ENCODE measurements around the gene CFAP74. TPM values are rescaled to one million over a fixed set of nuclear protein-coding genes. Genes with fewer than 3 reads are reported as not detected.
A peak's percentile ranks its signal among the peaks of the same experiment; 100 is the strongest.

The CFAP74 gene
- polyA plus RNA-seq, 2 of the 4 experiments (the other 2 are of a cell fraction): 0.03 to 0.04 TPM

GRCh38 chr1:2024451-2024850 lies 20.9 kb upstream of the CFAP74 start:
- no peak for FAIRE-seq
- no peak overlapping the region for H3K27ac ChIP-seq
- ChIA-PET POLR2A (no interaction called here), CTCF (interaction anchor here (1.0 kb wide), 1 partner anchor 20 kb away, joined by 4 read pairs; no protein-coding TSS in a partner anchor)
- WGBS (ENCODE audit: missing lambda C conversion rate): 90% methylated on average over 3 of the region's 10 CpGs
- TF ChIP-seq KDM5A (IDR thresholded peaks at IDR 0.05) (no peak), SMC3 (IDR thresholded peaks at IDR 0.05) (no peak), FOXS1 (CRISPR knock-in tag; IDR thresholded peaks at IDR 0.05) (no peak), JUN (IDR thresholded peaks at IDR 0.05) (no peak), MAX (IDR thresholded peaks at IDR 0.05) (no peak), ZFP36 (IDR thresholded peaks at IDR 0.05; ENCODE audit: borderline replicate concordance, partially characterized antibody) (no peak), ESRRA (IDR thresholded peaks at IDR 0.05; ENCODE audit: borderline replicate concordance, low read length) (no peak), RFX5 (IDR thresholded peaks at IDR 0.05) (no peak), PHF8 (IDR thresholded peaks at IDR 0.05; ENCODE audit: borderline replicate concordance, low read depth) (no peak), TP53 (CRISPR knock-in tag; IDR thresholded peaks at IDR 0.05) (no peak), NPAS2 (CRISPR knock-in tag; IDR thresholded peaks at IDR 0.05; ENCODE audit: borderline replicate concordance) (no peak), EHMT2 (IDR thresholded peaks at IDR 0.05; ENCODE audit: low read depth) (no peak), EP300 (IDR thresholded peaks at IDR 0.05) (no peak), RAD21 (conservative IDR thresholded peaks at IDR 0.05 in 1 of 2, IDR thresholded peaks at IDR 0.05 in 1 of 2) (no peak), MAZ (IDR thresholded peaks at IDR 0.05; ENCODE audit: borderline replicate concordance, low read depth, low read length) (no peak)
- no peaks in the 10 kb centered on the region for H3K4me1 ChIP-seq
- no peak for ATAC-seq
- no peak for DNase-seq (ENCODE audit: low read depth in 1 of 2, low spot score in 1 of 2)
- no peak overlapping the region for H3K4me3 ChIP-seq
- H3K9me3 ChIP-seq: no peaks in the 10 kb centered on the region
- no peak overlapping the region for H3K4me2 ChIP-seq

GRCh38 chr1:2023187-2023586 lies 19.6 kb upstream of the CFAP74 start:
- no peak for FAIRE-seq
- DNase-seq (ENCODE audit: low read depth in 1 of 2, low spot score in 1 of 2): no peak
- WGBS (ENCODE audit: missing lambda C conversion rate): 73% methylated on average over 5 of the region's 9 CpGs
- no peaks in the 10 kb centered on the region for H3K4me1 ChIP-seq
- POLR2A ChIA-PET: no interaction called here
- no peak overlapping the region for H3K4me3 ChIP-seq
- H3K9me3 ChIP-seq: no peaks in the 10 kb centered on the region
- no peak overlapping the region for H3K4me2 ChIP-seq
- TF ChIP-seq ZNF302 (CRISPR knock-in tag; IDR thresholded peaks at IDR 0.05) (no peak), SREBF2 (IDR thresholded peaks at IDR 0.05) (no peak)
- CTCF ChIA-PET: interaction anchor here (3.1 kb wide), 1 partner anchor 22 kb away, joined by 20 read pairs; no protein-coding TSS in a partner anchor
- peak in 1 of 2 experiments; percentile 21; a peak in 2 of 6 replicates for ATAC-seq
- H3K27ac ChIP-seq: no peak overlapping the region

- CTCF ChIA-PET: interaction anchor here (1.1 to 3.1 kb wide), 3 partner anchors 12 to 152 kb away, joined by 3 to 20 read pairs (median 3); no protein-coding TSS in a partner anchor
- H3K4me1 ChIP-seq: no peaks in the 10 kb centered on the region
- DNase-seq (ENCODE audit: low read depth in 1 of 2, low spot score in 1 of 2) (no peak), ATAC-seq (no peak), FAIRE-seq (no peak)
- no peak overlapping the region for H3K4me2 ChIP-seq
- no peak for TF ChIP-seq EP300 (IDR thresholded peaks at IDR 0.05)
- no peak for TF ChIP-seq CEBPB (IDR thresholded peaks at IDR 0.05)
- no peak for TF ChIP-seq CBX2 (IDR thresholded peaks at IDR 0.05; ENCODE audit: borderline replicate concordance, low read depth)
- no peak for TF ChIP-seq HES2 (IDR thresholded peaks at IDR 0.05)
- no peak for TF ChIP-seq CHD4 (IDR thresholded peaks at IDR 0.05; ENCODE audit: borderline replicate concordance)
- no peak overlapping the region for H3K4me3 ChIP-seq
- WGBS (ENCODE audit: missing lambda C conversion rate): 43% methylated on average over 16 of the region's 21 CpGs
- H3K27ac ChIP-seq: no peak overlapping the region
- no peaks in the 10 kb centered on the region for H3K9me3 ChIP-seq
- POLR2A ChIA-PET: no interaction called here
Measured at GRCh38 chr1:2022063-2022770, 18.6 kb upstream of the CFAP74 start.
